Neural cell (in vitro differentiated cells): Measurements from ENCODE around the gene CRYBB1.

Source experiments
- CTCF ChIP-seq: fragments of 450-650 bp; IDR thresholded peaks from 2 replicates; pipeline ENCODE4 v1.5.1; 2014; ENCODE audit warnings: antibody characterized with exemption, mild to moderate bottlenecking, moderate library complexity; ENCODE audit not compliant: poor library complexity, severe bottlenecking
- EP300 ChIP-seq: fragments of 450-650 bp; conservative IDR thresholded peaks from 2 replicates; pipeline ENCODE4 v1.6.1; 2014; ENCODE audit warnings: antibody characterized with exemption, mild to moderate bottlenecking, moderate library complexity; ENCODE audit not compliant: poor library complexity, severe bottlenecking
- EZH2 ChIP-seq: fragments of 200-600, 300-800 bp; shearing (Covaris generic), sonication (generic); IDR thresholded peaks from 2 replicates; pipeline ENCODE4 v1.6.1; 2014; ENCODE audit warnings: antibody characterized with exemption, low read length, borderline replicate concordance, mild to moderate bottlenecking; ENCODE audit not compliant: insufficient read depth, poor library complexity, severe bottlenecking
- TAF1 ChIP-seq: IDR thresholded peaks from 2 replicates; pipeline ENCODE4 v1.6.1; 2012; ENCODE audit warnings: low read depth
- TF ChIP-seq, protein P1 (sequence below): IDR thresholded peaks from 2 replicates; pipeline ENCODE4 v1.6.1; 2012; ENCODE audit warnings: borderline replicate concordance

DNA sequence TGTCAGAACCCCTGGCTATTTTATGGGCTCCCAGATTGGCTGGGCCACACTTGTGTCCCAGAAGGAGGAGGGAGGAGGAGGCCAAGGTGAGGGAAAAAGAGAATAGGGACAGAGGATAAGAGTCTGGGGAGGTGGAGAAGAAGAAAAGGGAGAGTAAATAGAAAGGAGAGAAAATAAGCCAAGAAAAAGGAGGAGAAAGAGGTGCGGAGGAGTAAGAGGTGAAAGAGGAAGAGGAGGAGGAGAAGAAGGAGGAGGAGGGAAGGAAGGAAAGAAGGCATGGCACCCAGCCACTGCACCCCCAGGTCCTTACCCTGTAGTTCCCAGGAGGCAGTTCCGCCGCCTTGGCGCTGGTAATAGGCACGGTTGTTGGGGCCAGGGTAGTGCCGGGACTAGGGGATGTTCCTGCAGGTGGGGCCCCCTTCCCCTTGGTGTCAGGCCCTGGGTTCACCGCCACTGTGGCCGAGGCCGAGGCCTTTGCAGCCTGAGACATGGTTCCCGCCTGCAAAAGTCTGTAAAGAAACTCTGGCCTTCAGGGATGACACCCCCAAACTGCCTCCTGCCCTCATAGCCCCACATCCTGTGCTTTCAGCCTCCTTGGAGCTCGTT is 1.9 kb downstream of the CRYBB1 start:
- TF ChIP-seq CTCF (no peak), TAF1 (no peak), EP300 (no peak), EZH2 (no peak)
- TF ChIP-seq, protein P1, sequence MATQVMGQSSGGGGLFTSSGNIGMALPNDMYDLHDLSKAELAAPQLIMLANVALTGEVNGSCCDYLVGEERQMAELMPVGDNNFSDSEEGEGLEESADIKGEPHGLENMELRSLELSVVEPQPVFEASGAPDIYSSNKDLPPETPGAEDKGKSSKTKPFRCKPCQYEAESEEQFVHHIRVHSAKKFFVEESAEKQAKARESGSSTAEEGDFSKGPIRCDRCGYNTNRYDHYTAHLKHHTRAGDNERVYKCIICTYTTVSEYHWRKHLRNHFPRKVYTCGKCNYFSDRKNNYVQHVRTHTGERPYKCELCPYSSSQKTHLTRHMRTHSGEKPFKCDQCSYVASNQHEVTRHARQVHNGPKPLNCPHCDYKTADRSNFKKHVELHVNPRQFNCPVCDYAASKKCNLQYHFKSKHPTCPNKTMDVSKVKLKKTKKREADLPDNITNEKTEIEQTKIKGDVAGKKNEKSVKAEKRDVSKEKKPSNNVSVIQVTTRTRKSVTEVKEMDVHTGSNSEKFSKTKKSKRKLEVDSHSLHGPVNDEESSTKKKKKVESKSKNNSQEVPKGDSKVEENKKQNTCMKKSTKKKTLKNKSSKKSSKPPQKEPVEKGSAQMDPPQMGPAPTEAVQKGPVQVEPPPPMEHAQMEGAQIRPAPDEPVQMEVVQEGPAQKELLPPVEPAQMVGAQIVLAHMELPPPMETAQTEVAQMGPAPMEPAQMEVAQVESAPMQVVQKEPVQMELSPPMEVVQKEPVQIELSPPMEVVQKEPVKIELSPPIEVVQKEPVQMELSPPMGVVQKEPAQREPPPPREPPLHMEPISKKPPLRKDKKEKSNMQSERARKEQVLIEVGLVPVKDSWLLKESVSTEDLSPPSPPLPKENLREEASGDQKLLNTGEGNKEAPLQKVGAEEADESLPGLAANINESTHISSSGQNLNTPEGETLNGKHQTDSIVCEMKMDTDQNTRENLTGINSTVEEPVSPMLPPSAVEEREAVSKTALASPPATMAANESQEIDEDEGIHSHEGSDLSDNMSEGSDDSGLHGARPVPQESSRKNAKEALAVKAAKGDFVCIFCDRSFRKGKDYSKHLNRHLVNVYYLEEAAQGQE: no peak
